UCSD-AML1 (cell line): ENCODE data around the gene MAP3K3.
A peak's percentile ranks its signal among the peaks of the same experiment; 100 is the strongest.

ENCODE experiments used
- DNase-seq: peaks from one replicate; lab custom pipeline; 2025; ENCODE audit not compliant: unreplicated experiment; lab: John Stamatoyannopoulos, UW

The MAP3K3 gene

GRCh38 chr17:63622574-63623390 is 565 bp downstream of the MAP3K3 start:
- peak; percentile 69 for DNase-seq

- no peak for DNase-seq
Observed at GRCh38 chr17:63623786-63624530, 1.7 kb downstream of the MAP3K3 start.

GRCh38 chr17:63624531-63624880 is 2.3 kb downstream of the MAP3K3 start:
- no peak for DNase-seq

- no peak for DNase-seq
Observed at GRCh38 chr17:63626551-63627180, 4.4 kb downstream of the MAP3K3 start.

- DNase-seq: no peak
Observed at GRCh38 chr17:63629627-63630026, 7.4 kb downstream of the MAP3K3 start.

GRCh38 chr17:63631062-63631461 is 8.8 kb downstream of the MAP3K3 start:
- DNase-seq: no peak

GRCh38 chr17:63631626-63632025 is 9.4 kb downstream of the MAP3K3 start:
- DNase-seq: no peak

GRCh38 chr17:63633742-63634141 is 11.5 kb downstream of the MAP3K3 start:
- no peak for DNase-seq

- peak; percentile 39 for DNase-seq
Observed at GRCh38 chr17:63634163-63634562, 11.9 kb downstream of the MAP3K3 start.

- DNase-seq: no peak
Observed at GRCh38 chr17:63634816-63635215, 12.6 kb downstream of the MAP3K3 start.

- DNase-seq: no peak
Observed at GRCh38 chr17:63635290-63635689, 13.1 kb downstream of the MAP3K3 start.

GRCh38 chr17:63635787-63636186 is 13.6 kb downstream of the MAP3K3 start:
- no peak for DNase-seq

- DNase-seq: no peak
Observed at GRCh38 chr17:63639125-63639524, 16.9 kb downstream of the MAP3K3 start.

- DNase-seq: no peak
Observed at GRCh38 chr17:63640038-63640437, 17.8 kb downstream of the MAP3K3 start.

- DNase-seq: peak; percentile 37
Observed at GRCh38 chr17:63641692-63642448, 19.7 kb downstream of the MAP3K3 start.

- DNase-seq: no peak
Observed at GRCh38 chr17:63644846-63645245, 22.6 kb downstream of the MAP3K3 start.

- DNase-seq: no peak
Observed at GRCh38 chr17:63645775-63646487, 23.7 kb downstream of the MAP3K3 start.

GRCh38 chr17:63646488-63646806 is 24.2 kb downstream of the MAP3K3 start:
- no peak for DNase-seq

GRCh38 chr17:63647065-63647725 is 25.0 kb downstream of the MAP3K3 start:
- DNase-seq: no peak

- DNase-seq: no peak
Observed at GRCh38 chr17:63647936-63648335, 25.7 kb downstream of the MAP3K3 start.
